Stomach smooth muscle (tissue), 2 donors: ENCODE results near the gene EIF1.

Experiments used
- H3K27ac ChIP-seq: one replicate; pipeline ENCODE4 v1.7.0; 2013; ENCODE audit warnings: mild to moderate bottlenecking, low read length, inconsistent platforms
- H3K27me3 ChIP-seq, 2 donors: one replicate each; pipeline ENCODE4 v1.7.0; 2013; ENCODE audit warnings: low read length in 2 of 2; ENCODE audit not compliant: insufficient read depth in 2 of 2, control insufficient read depth in 1 of 2
- H3K36me3 ChIP-seq, 2 donors: one replicate each; pipeline ENCODE4 v1.7.0; 2013; ENCODE audit warnings: low read length in 2 of 2; ENCODE audit not compliant: control insufficient read depth in 2 of 2, insufficient read depth in 2 of 2
- H3K4me1 ChIP-seq: one replicate; pipeline ENCODE4 v1.7.0; 2013; ENCODE audit warnings: low read length; ENCODE audit not compliant: control insufficient read depth, insufficient read depth
- H3K4me3 ChIP-seq, 2 donors: one replicate each; pipeline ENCODE4 v1.7.0; 2013; ENCODE audit warnings: low read length in 2 of 2
- H3K9ac ChIP-seq, 2 donors: one replicate each; pipeline ENCODE4 v1.7.0; 2013; ENCODE audit warnings: low read length in 2 of 2, mild to moderate bottlenecking in 1 of 2
- H3K9me3 ChIP-seq, 2 donors: one replicate each; pipeline ENCODE4 v1.7.0; 2013; ENCODE audit warnings: low read length in 2 of 2; ENCODE audit not compliant: control insufficient read depth in 2 of 2
- donor health status: healthy.
- donor health status: Pancreatic carcinoma.

Gene EIF1

GRCh38 chr17:41650794-41651624 is 37.7 kb upstream of the EIF1 start:
- peak overlapping the region; percentile 46 for H3K27ac ChIP-seq

GRCh38 chr17:41651625-41652460 is 36.8 kb upstream of the EIF1 start:
- Histone ChIP-seq H3K9me3 (no peaks in the 10 kb centered on the region), H3K36me3 (no peaks in the 10 kb centered on the region), H3K9ac (peak overlapping the region; percentile 57 to 62), H3K4me1 (peaks cover 38% of the 10 kb centered on the region), H3K27me3 (no peaks in the 10 kb centered on the region), H3K4me3 (peak overlapping the region in 1 of 2 donors; percentile 47), H3K27ac (peak overlapping the region; percentile 46)

More at GRCh38 chr17:41650794-41651624, 37.7 kb upstream of the EIF1 start:
- H3K4me1 ChIP-seq, result peaks cover 38% of the 10 kb centered on the region
- H3K36me3 ChIP-seq, result no peaks in the 10 kb centered on the region
- peak overlapping the region in 1 of 2 donors; percentile 47 for H3K4me3 ChIP-seq
- H3K27me3 ChIP-seq, result no peaks in the 10 kb centered on the region
- no peaks in the 10 kb centered on the region for H3K9me3 ChIP-seq
- peak overlapping the region; percentile 57 to 62 for H3K9ac ChIP-seq

GRCh38 chr17:41652461-41652970 is 36.2 kb upstream of the EIF1 start:
- Histone ChIP-seq H3K4me3 (no peak overlapping the region), H3K4me1 (peaks cover 36% of the 10 kb centered on the region), H3K27me3 (no peaks in the 10 kb centered on the region), H3K27ac (no peak overlapping the region), H3K9me3 (no peaks in the 10 kb centered on the region), H3K36me3 (no peaks in the 10 kb centered on the region), H3K9ac (no peak overlapping the region)

- H3K4me1 ChIP-seq, result peaks cover 27% of the 10 kb centered on the region
- H3K27me3 ChIP-seq, result no peaks in the 10 kb centered on the region
- no peak overlapping the region for H3K9ac ChIP-seq
- H3K36me3 ChIP-seq, result no peaks in the 10 kb centered on the region
- H3K4me3 ChIP-seq, result no peak overlapping the region
- no peaks in the 10 kb centered on the region for H3K9me3 ChIP-seq
- H3K27ac ChIP-seq, result no peak overlapping the region
Observed at GRCh38 chr17:41653421-41653820, 35.3 kb upstream of the EIF1 start.

DNA sequence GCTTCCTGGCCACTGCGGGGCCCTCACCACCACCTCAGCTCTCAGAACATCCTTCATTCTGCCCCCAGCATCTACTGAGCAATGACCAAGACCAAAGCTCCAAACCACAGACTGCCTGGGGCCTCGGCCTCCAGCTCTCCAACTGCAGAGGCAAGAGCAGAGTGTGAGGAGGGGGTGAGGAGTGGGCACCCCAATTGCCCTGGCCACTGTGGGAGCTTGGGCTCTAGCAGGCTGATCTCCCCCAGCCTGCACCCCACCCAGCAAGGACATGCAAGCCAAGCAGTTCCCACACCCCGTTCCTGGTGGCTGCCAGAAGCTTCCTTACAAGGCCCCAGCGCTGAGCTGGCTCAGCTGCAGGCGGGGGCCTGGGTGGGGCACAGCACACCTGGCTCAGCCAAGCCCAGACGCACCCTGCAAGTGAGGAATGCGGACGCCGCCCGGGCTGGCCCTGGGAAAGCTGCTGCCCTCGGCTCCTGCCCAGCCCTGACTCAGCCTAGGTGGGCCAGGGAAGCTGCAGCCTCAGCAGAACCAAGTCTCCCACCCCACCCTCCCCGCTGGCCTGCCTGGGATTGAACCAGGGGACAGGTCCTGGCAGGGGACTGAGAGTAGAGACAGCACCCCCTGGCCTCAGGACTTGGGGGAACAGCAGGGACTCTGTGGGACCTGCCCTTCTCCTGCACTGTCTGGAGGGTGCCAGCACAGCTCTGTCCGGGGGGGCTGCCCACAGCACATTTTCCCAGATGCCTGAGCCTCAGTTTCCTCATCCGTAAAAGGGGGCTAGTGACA is 34.6 kb upstream of the EIF1 start:
- peaks cover 23% of the 10 kb centered on the region for H3K4me1 ChIP-seq

GRCh38 chr17:41654678-41655607 is 33.7 kb upstream of the EIF1 start:
- H3K36me3 ChIP-seq, result no peaks in the 10 kb centered on the region
- peaks cover 23% of the 10 kb centered on the region for H3K4me1 ChIP-seq
- H3K9me3 ChIP-seq, result no peaks in the 10 kb centered on the region
- no peaks in the 10 kb centered on the region for H3K27me3 ChIP-seq
- H3K4me3 ChIP-seq, result peak overlapping the region in 1 of 2 donors; percentile 25
- no peak overlapping the region for H3K27ac ChIP-seq
- H3K9ac ChIP-seq, result peak overlapping the region in 1 of 2 donors; percentile 45

More for the DNA sequence above, 34.6 kb upstream of the EIF1 start:
- Histone ChIP-seq H3K27ac (no peak overlapping the region), H3K9me3 (no peaks in the 10 kb centered on the region), H3K9ac (no peak overlapping the region), H3K27me3 (no peaks in the 10 kb centered on the region), H3K36me3 (no peaks in the 10 kb centered on the region), H3K4me3 (no peak overlapping the region)

DNA sequence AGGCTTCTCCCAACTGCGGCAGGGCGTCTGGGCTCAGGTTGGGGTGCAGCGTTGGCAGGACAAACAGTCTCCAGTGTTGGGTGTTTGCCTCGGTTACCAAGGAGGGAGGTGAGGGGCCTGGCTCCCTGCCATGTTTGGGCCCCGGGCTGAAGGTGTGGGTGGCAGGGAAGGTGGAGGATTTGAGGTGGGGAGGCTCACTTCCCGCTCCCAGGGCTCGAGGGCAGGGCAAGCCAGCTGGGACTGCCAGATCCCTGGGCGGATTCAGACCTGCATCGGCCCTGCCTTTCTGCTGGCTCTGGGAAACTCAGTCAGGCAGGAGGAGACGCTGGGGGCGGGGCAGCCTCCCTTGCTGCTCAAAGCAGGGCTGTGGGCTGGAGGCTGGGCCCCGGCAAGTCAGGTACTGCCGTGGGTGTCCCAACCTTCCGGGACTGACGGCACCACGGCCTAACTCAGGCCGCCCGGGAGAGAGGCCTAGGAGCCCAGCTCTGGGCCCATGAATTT is 33.0 kb upstream of the EIF1 start:
- no peak overlapping the region for H3K27ac ChIP-seq
- H3K9me3 ChIP-seq, result no peaks in the 10 kb centered on the region
- H3K9ac ChIP-seq, result peak overlapping the region in 1 of 2 donors; percentile 45
- no peaks in the 10 kb centered on the region for H3K36me3 ChIP-seq
- H3K4me1 ChIP-seq, result peaks cover 23% of the 10 kb centered on the region
- H3K27me3 ChIP-seq, result no peaks in the 10 kb centered on the region
- peak overlapping the region in 1 of 2 donors; percentile 25 for H3K4me3 ChIP-seq

DNA sequence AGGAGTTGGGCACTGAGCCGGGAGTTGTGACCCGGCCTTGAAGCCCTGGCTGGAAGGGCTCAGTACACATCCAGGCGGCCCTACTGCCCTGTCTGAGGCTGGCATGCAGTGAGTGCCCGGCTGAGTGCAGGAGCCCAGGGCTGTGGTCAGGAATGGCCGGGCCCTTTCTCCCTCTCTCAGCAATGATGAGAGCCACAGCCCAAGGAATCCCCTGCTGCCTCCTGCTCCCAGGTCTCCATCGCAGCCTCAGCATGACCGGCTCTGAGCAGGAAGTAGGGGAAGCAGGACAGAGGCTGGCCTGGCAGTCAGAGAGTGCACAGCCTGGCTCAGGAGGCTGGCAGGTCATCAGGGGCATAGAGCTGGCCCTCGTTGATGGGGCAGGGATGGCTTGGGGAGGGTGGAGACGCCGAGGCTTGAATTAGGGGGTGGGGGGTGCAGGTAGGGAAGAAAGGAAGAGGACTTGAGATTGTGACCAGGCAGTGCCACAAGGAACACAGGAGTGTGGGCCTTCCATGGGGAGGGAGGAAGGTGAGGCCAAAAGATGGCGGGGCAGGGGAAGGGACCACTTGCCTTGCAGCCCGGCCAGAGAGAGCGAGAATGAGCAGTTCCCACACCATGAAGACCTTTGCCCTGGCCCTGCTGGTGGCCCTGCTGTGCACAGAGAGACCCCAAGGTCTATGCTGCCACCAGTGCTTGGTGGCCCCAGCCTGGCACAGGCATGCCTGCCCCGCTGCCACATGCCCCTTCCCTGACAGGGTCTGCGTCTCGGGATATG is 32.2 kb upstream of the EIF1 start:
- Histone ChIP-seq H3K4me3 (no peak overlapping the region), H3K27me3 (no peaks in the 10 kb centered on the region), H3K9ac (no peak overlapping the region), H3K9me3 (no peaks in the 10 kb centered on the region), H3K4me1 (peaks cover 16% of the 10 kb centered on the region), H3K27ac (no peak overlapping the region), H3K36me3 (no peaks in the 10 kb centered on the region)

- no peak overlapping the region for H3K4me3 ChIP-seq
- H3K27ac ChIP-seq, result no peak overlapping the region
- H3K4me1 ChIP-seq, result peaks cover 9% of the 10 kb centered on the region
- no peaks in the 10 kb centered on the region for H3K36me3 ChIP-seq
- H3K9ac ChIP-seq, result no peak overlapping the region
- H3K27me3 ChIP-seq, result no peaks in the 10 kb centered on the region
- H3K9me3 ChIP-seq, result no peaks in the 10 kb centered on the region
Observed at GRCh38 chr17:41657176-41657754, 31.4 kb upstream of the EIF1 start.
